GM12875 (cell line): Measurements from ENCODE around the gene DLST.
A peak's percentile ranks its signal among the peaks of the same experiment; 100 is the strongest.

ENCODE experiments used
- H3K4me3 ChIP-seq: one replicate; pipeline ENCODE4 v1.5.1; 2011; ENCODE audit warnings: low read depth, low read length, control low read depth
- TF ChIP-seq, protein P1 (sequence below): IDR thresholded peaks from 2 replicates; pipeline ENCODE4 v1.5.1; 2011; ENCODE audit warnings: low read depth, mild to moderate bottlenecking, control low read depth, inconsistent platforms, low read length, moderate library complexity, borderline replicate concordance; ENCODE audit not compliant: insufficient read depth

The DLST gene

DNA sequence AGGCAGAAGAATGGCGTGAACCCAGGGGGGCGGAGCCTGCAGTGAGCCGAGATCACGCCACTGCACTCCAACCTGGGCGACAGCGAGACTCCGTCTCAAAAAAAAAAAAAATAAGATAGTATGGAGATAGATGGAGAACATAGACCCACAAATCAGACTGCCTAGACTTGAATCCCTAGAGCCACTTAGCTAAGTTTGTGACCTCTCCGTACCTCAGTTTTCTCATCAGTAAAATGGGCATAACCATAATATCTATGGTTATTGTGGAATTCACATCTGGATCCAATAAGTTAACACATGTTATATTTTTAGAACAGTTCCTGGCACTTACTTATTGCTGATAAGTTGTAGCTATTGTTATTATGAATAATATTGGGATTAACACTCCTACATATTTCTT lies 13.0 kb upstream of the DLST start:
- TF ChIP-seq, protein P1, sequence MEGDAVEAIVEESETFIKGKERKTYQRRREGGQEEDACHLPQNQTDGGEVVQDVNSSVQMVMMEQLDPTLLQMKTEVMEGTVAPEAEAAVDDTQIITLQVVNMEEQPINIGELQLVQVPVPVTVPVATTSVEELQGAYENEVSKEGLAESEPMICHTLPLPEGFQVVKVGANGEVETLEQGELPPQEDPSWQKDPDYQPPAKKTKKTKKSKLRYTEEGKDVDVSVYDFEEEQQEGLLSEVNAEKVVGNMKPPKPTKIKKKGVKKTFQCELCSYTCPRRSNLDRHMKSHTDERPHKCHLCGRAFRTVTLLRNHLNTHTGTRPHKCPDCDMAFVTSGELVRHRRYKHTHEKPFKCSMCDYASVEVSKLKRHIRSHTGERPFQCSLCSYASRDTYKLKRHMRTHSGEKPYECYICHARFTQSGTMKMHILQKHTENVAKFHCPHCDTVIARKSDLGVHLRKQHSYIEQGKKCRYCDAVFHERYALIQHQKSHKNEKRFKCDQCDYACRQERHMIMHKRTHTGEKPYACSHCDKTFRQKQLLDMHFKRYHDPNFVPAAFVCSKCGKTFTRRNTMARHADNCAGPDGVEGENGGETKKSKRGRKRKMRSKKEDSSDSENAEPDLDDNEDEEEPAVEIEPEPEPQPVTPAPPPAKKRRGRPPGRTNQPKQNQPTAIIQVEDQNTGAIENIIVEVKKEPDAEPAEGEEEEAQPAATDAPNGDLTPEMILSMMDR = no peak
- no peak overlapping the region for H3K4me3 ChIP-seq

DNA sequence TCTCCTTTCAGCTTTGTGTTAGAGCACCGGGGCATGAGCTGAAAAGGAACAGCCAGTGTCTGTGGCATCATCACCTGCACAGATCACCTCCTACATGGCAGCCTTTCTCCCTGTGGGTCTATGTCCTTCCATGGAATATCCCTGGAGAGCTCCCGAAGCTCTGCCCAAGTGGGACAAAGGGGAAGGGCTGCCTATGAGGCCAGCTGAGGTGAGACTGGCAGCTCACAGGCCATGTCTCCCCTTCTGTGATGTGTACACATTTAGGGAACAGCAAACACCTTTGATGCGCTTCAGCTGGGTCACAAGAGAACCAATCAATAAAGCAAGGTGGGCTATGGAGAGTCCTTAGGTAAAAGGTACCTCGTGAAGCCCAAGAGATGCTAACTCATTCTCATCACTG lies 9.9 kb upstream of the DLST start:
- H3K4me3 ChIP-seq = no peak overlapping the region
- TF ChIP-seq, protein P1 = no peak

DNA sequence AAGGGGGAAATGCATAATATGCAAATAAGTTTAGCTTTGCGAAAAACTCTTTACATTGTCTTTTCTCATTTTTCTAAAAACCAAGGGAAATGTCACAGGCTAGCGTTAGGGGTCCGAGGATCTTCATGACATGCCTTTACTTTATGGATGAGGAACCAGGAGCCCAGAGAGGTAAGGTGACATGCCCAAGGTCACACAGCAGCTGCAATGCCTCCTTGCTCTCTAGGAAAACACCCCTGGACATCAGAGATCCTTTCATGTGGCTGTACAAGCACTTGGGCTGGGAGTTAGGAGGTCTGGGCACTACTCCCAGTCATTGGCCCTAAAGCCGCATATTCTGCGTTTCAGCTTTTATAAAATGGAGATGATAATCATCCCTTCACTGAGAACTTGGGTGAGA lies 6.5 kb upstream of the DLST start:
- TF ChIP-seq, protein P1 = no peak

DNA sequence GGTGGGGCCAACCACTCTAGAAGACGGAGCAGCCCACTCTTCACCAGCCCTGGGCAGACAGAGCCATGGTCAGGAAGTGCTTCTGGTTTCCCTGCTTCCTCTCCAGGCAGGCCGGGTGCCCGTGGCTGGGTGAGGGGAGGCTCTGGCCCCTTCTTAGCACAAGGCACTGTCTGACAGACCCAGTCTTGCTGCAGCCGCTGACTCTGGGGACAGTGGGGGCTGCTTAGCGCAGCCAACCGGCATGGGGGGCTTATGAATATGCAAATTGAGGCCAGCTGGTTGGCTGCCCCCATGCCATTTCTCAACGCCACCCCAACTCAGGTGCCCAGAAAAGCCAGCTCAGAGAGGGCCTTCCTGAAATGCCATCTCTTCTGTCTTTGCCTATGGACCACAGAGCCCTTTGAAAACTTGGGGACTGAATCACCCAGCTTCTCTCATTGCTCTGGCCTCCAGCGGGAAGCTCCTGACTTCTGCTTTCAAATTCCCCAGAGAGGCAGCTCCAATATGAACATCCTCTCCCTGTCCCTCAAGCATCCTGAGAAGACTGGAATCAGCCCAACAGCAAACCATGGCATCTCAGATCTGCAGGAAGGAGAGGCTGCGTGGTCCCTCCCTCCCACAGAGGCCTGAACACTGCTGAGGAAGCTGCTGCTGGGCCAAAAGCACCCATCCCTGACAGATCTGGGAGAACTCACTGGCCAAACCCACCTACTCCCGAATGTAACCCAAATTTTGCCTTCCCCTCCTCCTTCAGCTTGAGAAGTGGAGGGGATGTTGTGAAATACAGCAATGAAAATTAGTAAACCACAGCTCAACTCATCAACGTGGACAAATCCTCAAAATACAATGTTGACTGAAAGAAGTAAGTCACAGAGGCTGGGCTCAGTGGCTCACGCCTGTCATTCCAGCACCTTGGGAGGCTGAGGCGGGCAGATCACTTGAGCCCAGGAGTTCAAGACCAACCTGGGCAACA lies 5.5 kb upstream of the DLST start, which contains the start of gene PROX2:
PROX2 (minus strand) TSS at position 205 of the 973 bp plus-strand sequence. CDS start 12,311 bp downstream, outside the sequence.
- H3K4me3 ChIP-seq = no peak within 1 kb of the TSS
- TF ChIP-seq, protein P1 = no peak

More for the DNA sequence above, 6.5 kb upstream of the DLST start:
- H3K4me3 ChIP-seq = no peak overlapping the region

DNA sequence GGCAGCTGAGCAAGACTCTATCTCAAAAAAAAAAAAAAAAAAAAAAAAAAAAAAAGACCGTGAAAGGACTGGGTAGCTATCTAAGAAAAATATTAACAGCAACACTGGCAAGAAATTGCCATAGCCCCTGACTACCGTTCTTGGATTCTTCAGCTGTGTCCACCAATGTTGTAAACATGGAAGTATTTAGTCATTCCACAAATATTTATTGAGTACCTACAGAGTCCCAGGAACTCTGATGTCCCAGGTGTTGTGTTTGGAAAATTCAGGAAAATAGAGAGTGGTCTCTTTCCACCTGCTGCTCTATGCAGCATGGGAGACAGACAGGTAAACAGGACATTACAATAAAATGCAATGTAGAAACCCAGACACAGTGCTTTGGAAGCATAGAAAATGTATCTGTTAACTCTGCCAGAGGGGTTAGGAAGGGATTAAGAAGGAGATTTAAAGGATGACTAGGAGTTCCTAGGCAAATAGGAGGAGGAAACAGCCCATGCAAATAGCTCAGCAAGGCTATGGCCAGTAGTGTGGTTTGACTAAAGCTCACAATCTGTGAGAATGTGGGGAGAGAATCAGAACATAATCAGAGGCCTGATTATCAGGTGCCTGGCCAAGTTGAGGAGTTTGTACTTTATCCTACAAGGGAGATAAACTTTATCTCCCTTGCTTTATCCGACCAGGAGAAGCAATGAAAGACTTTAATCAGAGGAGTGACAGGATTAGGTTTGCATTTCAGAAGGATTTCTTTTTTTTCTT lies 2.1 kb upstream of the DLST start:
- H3K4me3 ChIP-seq = no peak overlapping the region
- TF ChIP-seq, protein P1 = no peak

DNA sequence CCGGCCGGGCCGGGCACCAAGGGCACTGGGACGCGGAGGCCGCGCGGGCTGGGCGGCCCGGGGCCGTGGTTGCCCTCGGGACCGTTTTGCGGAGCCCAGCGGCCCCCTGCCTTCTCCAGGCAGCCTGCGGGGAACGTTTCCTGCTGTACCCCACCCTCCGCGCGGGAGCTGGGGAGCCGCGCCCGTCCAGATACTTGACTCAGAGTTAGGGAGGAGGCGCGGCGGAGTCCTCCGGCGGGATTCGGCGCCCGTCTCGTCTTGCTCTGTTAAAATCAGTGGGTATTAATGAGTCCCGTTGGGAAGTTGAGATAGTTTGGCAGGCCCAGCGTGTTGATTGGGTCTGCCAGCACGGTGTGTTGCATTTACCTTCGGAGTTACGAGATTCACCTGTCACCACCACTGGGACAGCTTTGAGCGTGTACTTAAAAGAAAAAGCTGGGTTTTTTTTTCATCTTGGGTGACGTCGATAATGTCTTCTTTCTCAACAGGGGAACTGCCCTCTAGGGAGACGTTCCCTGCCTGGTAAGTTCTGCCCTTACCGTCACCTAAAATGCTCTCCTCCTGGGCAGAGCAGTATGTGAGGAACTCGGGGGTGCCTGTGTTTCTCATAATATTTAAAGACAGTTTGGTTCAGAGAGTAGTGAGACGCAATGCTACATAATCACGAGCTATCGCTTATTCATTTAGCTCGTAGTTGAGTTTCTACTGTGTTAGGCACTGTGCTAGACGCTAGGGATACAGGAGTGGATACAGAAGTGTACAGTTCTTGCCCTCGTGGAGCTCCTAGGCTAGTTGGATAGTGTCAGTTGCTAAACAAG lies 596 bp downstream of the DLST start:
- TF ChIP-seq, protein P1 = no peak

More for the DNA sequence above, 596 bp downstream of the DLST start:
- peak overlapping the region; percentile 74 for H3K4me3 ChIP-seq
